NB4 (cell line): ENCODE measurements around the gene LPAR3.

Source experiments
- DNase-seq: peaks from one replicate; pipeline ENCODE4 v3.0.0; 2010; ENCODE audit warnings: low read depth
- H3K4me3 ChIP-seq: one replicate; pipeline ENCODE4 v1.5.1; 2011; ENCODE audit warnings: mild to moderate bottlenecking, low read depth, low read length, moderate library complexity
- MYC ChIP-seq: IDR thresholded peaks from 2 replicates; pipeline ENCODE4 v1.6.1; 2011; ENCODE audit warnings: low read depth, low read length
- POLR2A ChIP-seq: IDR thresholded peaks from 2 replicates; pipeline ENCODE4 v1.6.1; 2011; ENCODE audit warnings: mild to moderate bottlenecking; ENCODE audit not compliant: insufficient read length; ENCODE audit errors: extremely low read depth
- TF ChIP-seq, protein P1 (sequence below): IDR thresholded peaks from one replicate; pipeline ENCODE4 v1.5.1; 2012; ENCODE audit warnings: low read depth, low read length
- TF ChIP-seq, protein P2 (sequence below): IDR thresholded peaks from 2 replicates; pipeline ENCODE4 v1.6.1; 2011; ENCODE audit warnings: low read depth, low read length

The LPAR3 gene

DNA sequence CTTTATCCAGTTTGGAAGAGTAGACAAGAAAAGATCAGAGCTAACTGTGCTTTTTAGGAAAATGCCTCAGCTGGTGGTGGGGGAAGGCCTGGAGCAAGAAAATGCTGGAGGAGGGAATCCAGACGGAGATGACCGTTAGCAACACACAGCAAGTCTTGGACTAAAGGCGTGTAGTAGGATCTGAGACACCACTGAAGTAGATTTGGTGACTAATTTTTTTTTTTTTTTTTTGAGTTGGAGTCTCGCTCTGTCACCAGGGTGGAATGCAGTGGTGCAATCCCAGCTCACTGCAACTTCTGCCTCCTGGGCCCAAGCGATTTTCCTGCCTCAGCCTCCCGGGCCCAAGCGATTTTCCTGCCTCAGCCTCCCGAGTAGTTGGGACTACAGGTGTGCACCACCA, 41.2 kb downstream of the LPAR3 start:
- no peak for DNase-seq
- no peak overlapping the region for H3K4me3 ChIP-seq
- TF ChIP-seq, protein P1, sequence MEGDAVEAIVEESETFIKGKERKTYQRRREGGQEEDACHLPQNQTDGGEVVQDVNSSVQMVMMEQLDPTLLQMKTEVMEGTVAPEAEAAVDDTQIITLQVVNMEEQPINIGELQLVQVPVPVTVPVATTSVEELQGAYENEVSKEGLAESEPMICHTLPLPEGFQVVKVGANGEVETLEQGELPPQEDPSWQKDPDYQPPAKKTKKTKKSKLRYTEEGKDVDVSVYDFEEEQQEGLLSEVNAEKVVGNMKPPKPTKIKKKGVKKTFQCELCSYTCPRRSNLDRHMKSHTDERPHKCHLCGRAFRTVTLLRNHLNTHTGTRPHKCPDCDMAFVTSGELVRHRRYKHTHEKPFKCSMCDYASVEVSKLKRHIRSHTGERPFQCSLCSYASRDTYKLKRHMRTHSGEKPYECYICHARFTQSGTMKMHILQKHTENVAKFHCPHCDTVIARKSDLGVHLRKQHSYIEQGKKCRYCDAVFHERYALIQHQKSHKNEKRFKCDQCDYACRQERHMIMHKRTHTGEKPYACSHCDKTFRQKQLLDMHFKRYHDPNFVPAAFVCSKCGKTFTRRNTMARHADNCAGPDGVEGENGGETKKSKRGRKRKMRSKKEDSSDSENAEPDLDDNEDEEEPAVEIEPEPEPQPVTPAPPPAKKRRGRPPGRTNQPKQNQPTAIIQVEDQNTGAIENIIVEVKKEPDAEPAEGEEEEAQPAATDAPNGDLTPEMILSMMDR: no peak
- TF ChIP-seq POLR2A (no peak), MYC (no peak)
- TF ChIP-seq, protein P2, sequence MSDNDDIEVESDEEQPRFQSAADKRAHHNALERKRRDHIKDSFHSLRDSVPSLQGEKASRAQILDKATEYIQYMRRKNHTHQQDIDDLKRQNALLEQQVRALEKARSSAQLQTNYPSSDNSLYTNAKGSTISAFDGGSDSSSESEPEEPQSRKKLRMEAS: no peak

DNA sequence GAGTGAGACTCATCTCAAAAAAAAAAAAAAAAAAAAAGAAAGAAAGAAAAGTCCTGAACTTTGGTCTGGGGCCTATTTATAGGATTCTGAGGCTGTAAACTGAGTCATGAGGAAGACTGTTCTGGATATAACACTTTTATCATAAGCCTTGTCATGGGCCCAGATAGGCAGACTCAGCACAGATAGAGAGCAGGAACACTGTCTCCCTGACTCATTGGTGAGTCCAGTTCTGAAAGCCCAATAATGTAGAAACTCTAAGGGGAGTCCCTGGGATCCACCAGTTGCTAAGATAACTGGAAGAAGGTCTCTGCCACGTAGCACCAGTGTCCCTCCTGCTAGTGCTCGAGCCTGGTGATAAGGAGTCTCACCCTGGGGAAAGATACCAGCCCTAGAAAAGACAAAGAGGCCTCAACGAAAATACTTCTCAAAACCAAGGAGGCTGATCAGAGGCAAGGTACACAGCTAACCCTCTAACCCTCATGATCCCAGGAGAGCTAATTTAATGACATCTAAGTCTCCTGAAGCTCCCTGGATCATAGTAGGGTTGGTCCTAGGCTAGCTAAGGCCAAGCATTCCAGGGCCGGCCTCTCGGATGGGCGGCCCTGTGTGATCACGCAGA, 43.5 kb downstream of the LPAR3 start:
- no peak overlapping the region for H3K4me3 ChIP-seq
- no peak for DNase-seq
- TF ChIP-seq, protein P1: no peak
- TF ChIP-seq, protein P2: no peak
- no peak for TF ChIP-seq POLR2A
- TF ChIP-seq MYC: no peak

DNA sequence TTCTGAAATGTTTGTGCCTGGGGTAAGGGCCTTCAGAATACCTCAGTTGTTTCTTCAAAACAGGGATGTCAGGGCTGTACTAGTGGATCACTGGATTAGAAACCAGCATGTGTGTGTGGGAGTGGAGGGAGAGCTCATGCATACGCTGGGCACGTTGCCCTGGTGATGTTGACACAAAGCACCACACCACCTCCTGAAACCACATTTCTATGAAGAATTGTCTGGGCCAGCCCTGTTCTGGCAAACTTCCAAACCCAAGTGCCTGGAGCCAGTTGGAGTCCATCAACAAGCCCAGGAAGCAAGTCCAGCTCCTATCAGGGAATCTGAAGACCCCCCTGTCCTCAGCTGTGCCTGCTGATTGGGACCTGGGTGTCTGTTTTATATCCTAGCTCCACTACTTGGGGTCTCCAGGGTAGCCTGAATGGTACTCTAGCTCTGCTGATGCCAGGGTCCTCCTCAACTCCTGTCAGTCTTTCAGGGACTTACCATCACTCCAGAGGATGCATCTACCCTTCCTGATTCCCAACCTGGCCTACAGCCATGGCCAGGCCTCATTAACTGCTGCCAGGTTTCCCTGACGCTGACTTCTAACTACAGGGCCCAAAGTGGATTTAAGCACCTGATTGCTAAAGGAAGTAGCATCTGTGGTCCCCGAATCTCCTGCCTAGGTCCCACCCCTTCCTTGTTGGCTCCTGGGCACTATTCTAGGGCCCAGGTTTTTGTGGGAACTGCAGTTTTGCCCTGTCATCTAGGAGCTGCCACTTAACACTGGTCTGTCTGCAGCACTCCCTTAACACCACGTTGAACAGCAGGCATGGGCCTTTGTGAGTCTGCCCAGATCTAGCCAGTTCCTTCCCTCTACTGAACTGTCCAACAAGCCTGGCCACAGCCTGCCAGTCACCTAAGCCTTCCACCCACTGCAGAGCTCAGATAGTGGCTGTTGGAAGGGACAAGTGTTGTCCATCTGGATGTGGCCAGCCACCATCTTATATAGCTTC, 45.5 kb downstream of the LPAR3 start:
- peak; percentile 24 for DNase-seq
- no peak overlapping the region for H3K4me3 ChIP-seq
- no peak for TF ChIP-seq MYC
- TF ChIP-seq, protein P1: no peak
- TF ChIP-seq, protein P2: no peak
- no peak for TF ChIP-seq POLR2A

DNA sequence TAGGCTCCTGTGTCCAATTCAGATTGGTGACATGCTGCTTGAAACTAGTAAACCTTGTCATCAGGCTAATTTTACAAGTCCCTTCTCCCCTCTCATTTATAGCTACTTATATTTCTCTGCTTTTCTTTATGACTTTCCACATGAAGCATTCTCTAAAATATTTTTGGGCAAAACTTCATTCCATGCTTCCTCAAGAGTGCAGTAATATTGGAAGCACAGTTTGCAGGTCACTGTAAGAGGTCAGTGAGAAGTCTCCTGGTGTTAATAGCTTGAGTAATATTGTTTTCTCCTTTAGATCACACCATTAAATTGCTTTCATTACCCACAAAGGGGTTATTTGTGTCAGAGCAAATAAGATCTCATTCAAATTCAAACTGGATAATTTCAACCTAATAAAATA, 46.6 kb downstream of the LPAR3 start:
- no peak for DNase-seq
- TF ChIP-seq POLR2A (no peak), MYC (no peak)
- TF ChIP-seq, protein P2: no peak
- TF ChIP-seq, protein P1: no peak
- no peak overlapping the region for H3K4me3 ChIP-seq

DNA sequence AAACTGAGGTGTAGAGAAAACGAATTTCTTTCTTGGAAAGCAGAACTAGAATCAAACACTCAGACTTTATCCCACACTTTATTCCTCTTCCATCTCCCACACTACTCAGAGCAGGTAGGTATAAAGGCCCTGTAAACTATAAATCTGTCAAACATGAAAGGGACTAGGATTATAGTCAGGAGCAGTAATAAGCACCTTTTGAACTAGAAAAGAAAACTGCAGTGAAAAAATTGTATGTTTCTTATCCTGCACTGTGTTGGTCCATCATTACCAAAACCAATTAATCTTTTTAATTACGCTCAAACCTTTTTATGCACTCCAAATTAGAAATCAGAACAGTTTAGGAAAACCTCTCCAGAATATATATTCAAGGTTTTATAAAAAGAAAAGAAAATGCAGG, 47.6 kb downstream of the LPAR3 start:
- no peak for DNase-seq
- no peak overlapping the region for H3K4me3 ChIP-seq
- TF ChIP-seq MYC: no peak
- TF ChIP-seq, protein P1: no peak
- TF ChIP-seq POLR2A: no peak
- TF ChIP-seq, protein P2: no peak
